DND-41 (cell line): Measurements from ENCODE around the gene PM20D2.

Experiments
- EZH2 ChIP-seq: IDR thresholded peaks from 3 replicates; pipeline ENCODE4 v1.6.1; 2012; ENCODE audit warnings: borderline replicate concordance, low read depth, mild to moderate bottlenecking, moderate library complexity, low read length, inconsistent platforms; ENCODE audit not compliant: severe bottlenecking
- TF ChIP-seq, protein P1 (sequence below): IDR thresholded peaks from 2 replicates; pipeline ENCODE4 v1.5.1; 2012; ENCODE audit warnings: borderline replicate concordance, low read length, moderate library complexity, mild to moderate bottlenecking; ENCODE audit not compliant: poor library complexity, severe bottlenecking; ENCODE audit errors: extremely low read depth

DNA sequence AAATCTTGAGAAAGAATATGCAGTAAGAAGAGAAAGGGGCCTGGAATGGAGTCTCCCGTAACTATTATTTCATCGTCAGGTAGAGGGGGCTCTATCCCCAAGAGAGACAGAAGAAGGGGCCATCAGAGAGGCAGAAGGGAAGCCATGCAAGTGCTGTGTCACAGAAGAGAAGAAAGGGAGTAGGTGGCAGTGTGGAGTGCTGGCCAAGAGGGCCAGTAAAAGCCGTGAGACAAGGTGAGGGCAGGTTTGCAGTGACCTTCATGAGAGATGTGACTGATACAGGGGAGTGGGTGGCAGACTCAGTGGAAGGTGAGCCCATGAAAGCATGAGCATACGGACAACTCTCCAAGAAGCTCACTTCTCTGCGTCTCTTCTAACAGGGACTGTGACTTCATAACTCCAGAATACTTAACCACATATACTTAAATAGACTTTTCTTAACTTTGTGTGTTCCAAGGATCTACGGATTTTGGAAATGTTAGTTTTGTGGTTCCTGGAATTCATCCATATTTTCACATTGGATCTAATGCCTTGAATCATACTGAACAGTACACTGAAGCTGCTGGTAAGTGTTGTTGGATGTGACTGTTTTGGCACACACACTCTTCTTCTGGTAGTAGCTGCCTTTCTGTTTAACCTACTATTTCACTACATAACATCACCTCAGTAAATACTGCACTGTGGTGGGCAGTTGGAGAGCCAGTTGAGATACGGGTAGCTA is 15.6 kb downstream of the PM20D2 start:
- TF ChIP-seq, protein P1, sequence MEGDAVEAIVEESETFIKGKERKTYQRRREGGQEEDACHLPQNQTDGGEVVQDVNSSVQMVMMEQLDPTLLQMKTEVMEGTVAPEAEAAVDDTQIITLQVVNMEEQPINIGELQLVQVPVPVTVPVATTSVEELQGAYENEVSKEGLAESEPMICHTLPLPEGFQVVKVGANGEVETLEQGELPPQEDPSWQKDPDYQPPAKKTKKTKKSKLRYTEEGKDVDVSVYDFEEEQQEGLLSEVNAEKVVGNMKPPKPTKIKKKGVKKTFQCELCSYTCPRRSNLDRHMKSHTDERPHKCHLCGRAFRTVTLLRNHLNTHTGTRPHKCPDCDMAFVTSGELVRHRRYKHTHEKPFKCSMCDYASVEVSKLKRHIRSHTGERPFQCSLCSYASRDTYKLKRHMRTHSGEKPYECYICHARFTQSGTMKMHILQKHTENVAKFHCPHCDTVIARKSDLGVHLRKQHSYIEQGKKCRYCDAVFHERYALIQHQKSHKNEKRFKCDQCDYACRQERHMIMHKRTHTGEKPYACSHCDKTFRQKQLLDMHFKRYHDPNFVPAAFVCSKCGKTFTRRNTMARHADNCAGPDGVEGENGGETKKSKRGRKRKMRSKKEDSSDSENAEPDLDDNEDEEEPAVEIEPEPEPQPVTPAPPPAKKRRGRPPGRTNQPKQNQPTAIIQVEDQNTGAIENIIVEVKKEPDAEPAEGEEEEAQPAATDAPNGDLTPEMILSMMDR: peak; percentile 19
- TF ChIP-seq EZH2: no peak
